Activated CD4-positive, alpha-beta memory T cell treated with anti-CD3 and anti-CD28 coated beads, Interleukin-2, amount 10 ng/mL, durations not matched to agents 7 days and 5 days (primary cell): ENCODE data around the gene GTF2IRD1. TPM values are rescaled to one million over a fixed set of nuclear protein-coding genes. Genes with fewer than 3 reads are reported as not detected.
"Not testable (repeated sequence)": the region's sequence is repeated elsewhere in the genome, so short reads cannot be mapped to it uniquely, and the experiment has no call there.

Source experiments
- CTCF ChIA-PET: fragments of 350-600 bp; sonication (Branson Sonifier 250); formaldehyde crosslinking; loops from one replicate; lab custom pipeline; 2021; ENCODE audit warnings: antibody characterized with exemption, inconsistent platforms; lab: Charles Lee
- POLR2A ChIA-PET: fragments of 350-600 bp; sonication (Branson Sonifier 250); formaldehyde crosslinking; loops from one replicate; lab custom pipeline; 2021; ENCODE audit warnings: antibody characterized with exemption; lab: Charles Lee
- DNase-seq: peaks from one replicate; pipeline ENCODE4 v3.0.0-alpha.2; 2020
- H3K27ac Mint-ChIP-seq: one replicate; pipeline ENCODE4 v1.8.0; 2021; ENCODE audit warnings: mild to moderate bottlenecking, mixed read lengths
- H3K27me3 Mint-ChIP-seq: one replicate; pipeline ENCODE4 v1.8.0; 2021; ENCODE audit warnings: mixed read lengths
- H3K36me3 Mint-ChIP-seq: one replicate; pipeline ENCODE4 v1.8.0; 2021; ENCODE audit warnings: low read depth, mixed read lengths
- H3K4me1 Mint-ChIP-seq: one replicate; pipeline ENCODE4 v1.8.0; 2021; ENCODE audit warnings: mixed read lengths
- H3K4me3 Mint-ChIP-seq: one replicate; pipeline ENCODE4 v1.8.0; 2021; ENCODE audit warnings: mild to moderate bottlenecking, mixed read lengths
- H3K9me3 Mint-ChIP-seq: one replicate; pipeline ENCODE4 v1.8.0; 2021; ENCODE audit warnings: mixed read lengths
- total RNA-seq, 2 experiments: library from RNA; stranded (reverse); gene quantifications; one replicate each; pipeline ENCODE4 v1.2.3, GENCODE V29; 2021

The GTF2IRD1 gene
- total RNA-seq, 2 experiments from 2014 or later = 4.0 to 4.6 TPM

GRCh38 chr7:74554178-74554577 lies 100.5 kb downstream of the GTF2IRD1 start:
- POLR2A ChIA-PET = no interaction called here
- Mint-ChIP-seq H3K36me3 (no peaks in the 10 kb centered on the region), H3K4me3 (no peak overlapping the region), H3K27me3 (no peaks in the 10 kb centered on the region), H3K27ac (no peak overlapping the region), H3K9me3 (no peaks in the 10 kb centered on the region), H3K4me1 (no peaks in the 10 kb centered on the region)
- no peak for DNase-seq
- CTCF ChIA-PET = no interaction called here

DNA sequence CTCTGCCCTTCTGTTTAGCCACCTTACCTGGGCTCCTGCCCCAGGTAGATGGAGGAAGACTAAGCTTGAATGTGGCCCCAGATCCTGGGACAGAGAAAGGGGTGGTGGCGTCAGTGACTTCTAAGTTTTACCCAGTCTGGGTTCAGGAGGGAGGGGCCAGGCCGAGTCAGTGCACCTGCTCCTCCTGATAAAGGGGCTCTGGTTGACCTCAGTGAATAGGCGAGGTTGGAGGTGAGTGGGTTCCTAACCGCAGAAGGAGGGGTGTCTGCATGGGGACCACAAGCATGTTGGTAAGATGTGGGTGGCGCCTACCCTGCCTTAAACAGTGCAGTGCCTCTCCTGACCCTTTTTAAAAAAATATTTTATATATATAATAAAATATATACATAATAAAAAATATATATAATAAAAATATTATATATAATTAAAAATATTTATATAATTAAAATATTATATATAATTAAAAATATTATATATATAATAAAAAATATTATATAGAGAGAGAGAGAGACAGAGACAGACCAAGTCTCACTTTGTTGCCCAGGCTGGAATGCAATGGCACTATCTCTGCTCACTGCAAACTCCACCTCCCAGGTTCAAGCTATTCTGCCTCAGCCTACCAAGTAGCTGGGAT lies 106.5 kb downstream of the GTF2IRD1 start:
- ChIA-PET POLR2A (no interaction called here), CTCF (no interaction called here)
- no peaks in the 10 kb centered on the region for H3K4me1 Mint-ChIP-seq
- DNase-seq = no peak
- no peaks in the 10 kb centered on the region for H3K27me3 Mint-ChIP-seq
- no peaks in the 10 kb centered on the region for H3K9me3 Mint-ChIP-seq
- H3K27ac Mint-ChIP-seq = no peak overlapping the region
- H3K36me3 Mint-ChIP-seq = no peaks in the 10 kb centered on the region
- no peak overlapping the region for H3K4me3 Mint-ChIP-seq

GRCh38 chr7:74561898-74562613 lies 108.3 kb downstream of the GTF2IRD1 start:
- CTCF ChIA-PET = interaction anchor here (5.7 kb wide), 1 partner anchor 145 kb away, joined by 39 read pairs; no protein-coding TSS in a partner anchor

DNA sequence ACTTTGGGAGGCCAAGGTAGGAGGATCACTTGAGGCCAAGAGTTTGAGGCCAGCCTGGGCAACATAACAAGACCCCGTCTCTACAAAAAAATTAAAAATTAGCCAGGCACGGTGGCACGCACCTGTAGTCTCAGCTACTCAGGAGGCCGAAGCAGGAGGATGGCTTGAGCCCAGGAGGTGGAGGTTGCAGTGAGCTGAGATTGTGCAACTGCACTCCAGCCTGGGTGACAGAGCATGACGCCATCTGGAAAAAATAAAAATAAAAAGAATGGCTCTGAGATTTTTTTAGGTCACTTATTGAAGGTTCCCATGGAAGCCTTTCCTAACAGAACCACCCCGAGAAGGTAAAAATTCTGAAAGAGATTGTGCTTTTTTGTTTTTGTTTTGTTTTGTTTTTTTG lies 109.9 kb downstream of the GTF2IRD1 start:
- H3K27me3 Mint-ChIP-seq, H3K36me3 Mint-ChIP-seq: not testable (repeated sequence)

More at GRCh38 chr7:74561898-74562613, 108.3 kb downstream of the GTF2IRD1 start:
- no peaks in the 10 kb centered on the region for H3K9me3 Mint-ChIP-seq
- no peak overlapping the region for H3K4me3 Mint-ChIP-seq
- DNase-seq = no peak
- POLR2A ChIA-PET = no interaction called here
- no peaks in the 10 kb centered on the region for H3K27me3 Mint-ChIP-seq
- no peak overlapping the region for H3K27ac Mint-ChIP-seq
- no peaks in the 10 kb centered on the region for H3K36me3 Mint-ChIP-seq
- peaks cover 3% of the 10 kb centered on the region for H3K4me1 Mint-ChIP-seq

GRCh38 chr7:74567318-74567668 lies 113.6 kb downstream of the GTF2IRD1 start:
- Mint-ChIP-seq H3K9me3 (no peaks in the 10 kb centered on the region), H3K4me1 (peaks cover 25% of the 10 kb centered on the region), H3K4me3 (no peak overlapping the region), H3K36me3 (no peaks in the 10 kb centered on the region), H3K27ac (no peak overlapping the region), H3K27me3 (no peaks in the 10 kb centered on the region)
- no peak for DNase-seq
- CTCF ChIA-PET = interaction anchor here (1.4 to 5.7 kb wide), 4 partner anchors 117 to 165 kb away, joined by 4 to 39 read pairs (median 10); no protein-coding TSS in a partner anchor
- POLR2A ChIA-PET = no interaction called here

More for the DNA sequence above, 109.9 kb downstream of the GTF2IRD1 start:
- CTCF ChIA-PET = interaction anchor here (5.7 kb wide), 1 partner anchor 147 kb away, joined by 39 read pairs; no protein-coding TSS in a partner anchor
- H3K4me3 Mint-ChIP-seq, DNase-seq, H3K4me1 Mint-ChIP-seq, H3K27ac Mint-ChIP-seq, H3K9me3 Mint-ChIP-seq, POLR2A ChIA-PET: not testable (repeated sequence)

DNA sequence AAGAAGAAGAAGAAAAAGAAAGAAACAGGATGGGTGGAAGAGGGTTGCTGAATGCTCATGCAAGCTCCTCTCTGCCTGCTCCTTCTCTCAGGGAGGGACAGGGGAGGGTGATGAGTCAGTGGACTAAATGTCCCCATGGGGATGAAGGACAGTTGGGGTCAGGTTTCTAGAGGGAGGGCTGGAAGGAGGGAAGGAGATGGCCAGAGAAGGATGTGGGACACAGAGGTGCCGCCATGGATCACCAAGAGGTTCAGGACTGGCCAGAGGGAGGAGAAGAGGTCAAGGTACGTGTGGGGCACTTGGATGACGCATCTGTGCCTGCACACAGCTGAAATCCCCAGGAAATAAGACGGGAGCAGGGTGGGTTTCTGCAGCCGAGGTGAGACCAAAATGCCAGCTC lies 115.0 kb downstream of the GTF2IRD1 start:
- CTCF ChIA-PET = interaction anchor here (0.6 to 1.1 kb wide), 4 partner anchors 129 to 393 kb away, joined by 3 to 5 read pairs (median 3); no protein-coding TSS in a partner anchor
- no peaks in the 10 kb centered on the region for H3K36me3 Mint-ChIP-seq
- H3K27ac Mint-ChIP-seq = no peak overlapping the region
- POLR2A ChIA-PET = no interaction called here
- DNase-seq = no peak
- H3K4me1 Mint-ChIP-seq = peaks cover 33% of the 10 kb centered on the region
- H3K4me3 Mint-ChIP-seq = no peak overlapping the region
- no peaks in the 10 kb centered on the region for H3K27me3 Mint-ChIP-seq
- no peaks in the 10 kb centered on the region for H3K9me3 Mint-ChIP-seq

DNA sequence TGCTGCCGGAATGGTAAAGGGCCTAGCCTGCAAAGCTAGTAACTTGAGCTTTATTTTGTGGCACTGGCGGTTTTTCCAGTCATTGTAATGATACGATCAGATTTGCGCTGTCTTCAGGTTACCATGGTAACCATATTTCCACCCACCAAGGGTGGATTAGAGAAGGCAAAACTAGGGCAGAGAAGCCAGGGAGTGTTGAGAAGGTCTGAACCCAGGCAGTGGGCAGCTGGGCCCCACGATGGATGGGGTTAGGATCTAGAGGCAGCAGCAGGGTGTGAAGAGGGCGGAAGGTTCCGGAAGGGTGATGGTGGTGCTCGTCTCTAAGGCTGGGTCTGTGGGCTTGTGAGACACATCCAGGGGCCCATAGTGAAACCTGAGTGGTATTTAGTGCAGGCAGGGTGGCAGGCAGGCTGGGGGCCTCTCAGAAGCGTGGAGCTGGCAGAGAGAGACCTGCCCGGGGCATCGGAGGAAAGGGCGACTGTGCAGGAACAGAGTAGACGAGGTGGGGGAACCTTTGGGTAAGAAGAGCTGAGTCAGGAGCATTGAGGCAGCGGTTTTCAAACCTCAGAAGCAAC lies 115.9 kb downstream of the GTF2IRD1 start:
- Mint-ChIP-seq H3K4me3 (peak overlapping the region; percentile 45), H3K4me1 (peaks cover 33% of the 10 kb centered on the region), H3K27ac (peak overlapping the region; percentile 87), H3K36me3 (no peaks in the 10 kb centered on the region), H3K9me3 (no peaks in the 10 kb centered on the region), H3K27me3 (no peaks in the 10 kb centered on the region)
- peak; percentile 49 for DNase-seq
- ChIA-PET CTCF (interaction anchor here (0.6 to 2.4 kb wide), 4 partner anchors 119 to 1842 kb away, joined by 3 to 11 read pairs (median 3); no protein-coding TSS in a partner anchor), POLR2A (interaction anchor here (1.0 kb wide), 1 partner anchor 117 kb away, joined by 4 read pairs; no protein-coding TSS in a partner anchor)

DNA sequence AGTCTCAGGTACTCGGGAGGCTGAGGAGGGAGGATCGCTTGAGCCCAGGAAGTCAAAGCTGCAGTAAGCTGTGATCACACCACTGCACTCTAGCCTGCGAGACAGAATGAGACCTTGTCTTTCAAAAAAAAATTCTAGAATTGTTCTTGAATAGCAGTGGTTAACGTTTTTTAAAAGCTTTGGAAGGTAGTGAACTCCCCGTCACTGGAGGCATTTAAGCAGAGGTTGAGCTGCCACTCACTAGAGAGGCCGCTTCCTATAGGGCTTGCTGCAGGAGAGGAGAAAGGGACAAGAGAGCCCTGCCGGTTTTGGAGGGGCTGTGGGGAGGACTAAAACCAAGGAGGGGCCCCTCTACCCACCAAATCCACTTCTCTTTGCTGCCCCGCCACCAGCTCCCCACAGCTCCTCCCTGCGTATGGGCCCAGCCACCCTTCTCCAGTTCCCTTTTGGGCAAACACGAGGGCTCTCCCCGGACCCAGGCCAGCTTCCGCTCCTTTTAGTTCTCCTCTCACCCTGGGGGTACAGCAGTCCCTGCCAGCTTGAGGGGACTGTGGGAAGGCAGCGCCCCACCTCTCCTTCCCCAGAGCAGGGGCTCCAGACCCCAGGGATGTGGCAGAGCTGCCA lies 116.9 kb downstream of the GTF2IRD1 start:
- Mint-ChIP-seq H3K4me1 (peaks cover 40% of the 10 kb centered on the region), H3K27ac (peak overlapping the region; percentile 87), H3K9me3 (no peaks in the 10 kb centered on the region), H3K27me3 (peaks cover 2% of the 10 kb centered on the region), H3K36me3 (no peaks in the 10 kb centered on the region), H3K4me3 (no peak overlapping the region)
- DNase-seq = no peak
- POLR2A ChIA-PET = interaction anchor here (1.8 kb wide), 1 partner anchor 79 kb away, joined by 5 read pairs; no protein-coding TSS in a partner anchor
- CTCF ChIA-PET = interaction anchor here (2.4 kb wide), 1 partner anchor 120 kb away, joined by 11 read pairs; no protein-coding TSS in a partner anchor

DNA sequence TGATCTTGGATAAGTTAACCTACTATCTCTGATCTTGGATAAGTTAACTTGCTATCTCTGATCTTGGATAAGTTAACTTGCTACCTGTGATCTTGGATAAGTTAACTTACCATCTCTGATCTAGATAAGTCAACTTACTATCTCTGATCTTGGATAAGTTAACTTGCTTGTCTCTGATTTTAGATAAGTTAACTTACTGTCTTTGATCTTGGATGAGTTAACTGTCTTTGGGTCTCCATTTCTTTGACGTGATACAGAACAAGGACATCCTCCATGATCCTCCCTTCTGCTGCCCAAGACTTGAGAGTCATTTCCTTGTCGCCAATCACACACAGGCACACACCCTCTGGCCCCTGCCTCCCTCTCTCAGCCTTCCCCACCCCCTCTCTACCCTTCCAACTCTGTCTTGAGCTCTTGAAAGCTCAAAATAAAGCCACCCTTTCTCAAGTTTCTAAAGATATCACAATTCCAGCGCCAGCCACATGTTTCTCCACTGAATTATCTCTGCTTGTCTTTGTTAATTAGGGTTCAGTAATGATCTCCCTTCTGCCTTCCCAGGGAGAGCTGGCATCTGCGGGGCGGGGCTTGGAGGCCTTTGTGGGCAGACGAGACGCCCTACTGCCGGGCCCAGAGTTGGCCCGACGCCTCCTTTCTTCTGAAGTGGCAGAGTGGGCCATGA lies 118.7 kb downstream of the GTF2IRD1 start:
- POLR2A ChIA-PET = no interaction called here
- Mint-ChIP-seq H3K9me3 (no peaks in the 10 kb centered on the region), H3K27me3 (peaks cover 2% of the 10 kb centered on the region), H3K4me3 (no peak overlapping the region), H3K4me1 (peaks cover 36% of the 10 kb centered on the region), H3K27ac (no peak overlapping the region), H3K36me3 (no peaks in the 10 kb centered on the region)
- no peak for DNase-seq
- CTCF ChIA-PET = no interaction called here

- H3K36me3 Mint-ChIP-seq = no peaks in the 10 kb centered on the region
- no peak for DNase-seq
- H3K4me3 Mint-ChIP-seq = no peak overlapping the region
- H3K4me1 Mint-ChIP-seq = peaks cover 33% of the 10 kb centered on the region
- ChIA-PET POLR2A (no interaction called here), CTCF (no interaction called here)
- H3K9me3 Mint-ChIP-seq = no peaks in the 10 kb centered on the region
- no peak overlapping the region for H3K27ac Mint-ChIP-seq
- H3K27me3 Mint-ChIP-seq = peaks cover 2% of the 10 kb centered on the region
Measured at GRCh38 chr7:74573512-74573911, 119.8 kb downstream of the GTF2IRD1 start.

GRCh38 chr7:74575083-74575784 lies 121.5 kb downstream of the GTF2IRD1 start:
- POLR2A ChIA-PET = interaction anchor here (1.1 kb wide), 1 partner anchor 8 kb away, joined by 5 read pairs; no protein-coding TSS in a partner anchor
- Mint-ChIP-seq H3K4me1 (peaks cover 17% of the 10 kb centered on the region), H3K9me3 (no peaks in the 10 kb centered on the region), H3K27me3 (peaks cover 2% of the 10 kb centered on the region), H3K27ac (peak overlapping the region; percentile 27), H3K4me3 (no peak overlapping the region), H3K36me3 (no peaks in the 10 kb centered on the region)
- DNase-seq = peak; percentile 33
- CTCF ChIA-PET = interaction anchor here (0.5 kb wide), 1 partner anchor 45 kb away, joined by 4 read pairs; no protein-coding TSS in a partner anchor

GRCh38 chr7:74575811-74576210 lies 122.1 kb downstream of the GTF2IRD1 start:
- Mint-ChIP-seq H3K27ac (peak overlapping the region; percentile 27), H3K4me1 (peaks cover 16% of the 10 kb centered on the region), H3K36me3 (no peaks in the 10 kb centered on the region), H3K27me3 (peaks cover 2% of the 10 kb centered on the region), H3K9me3 (no peaks in the 10 kb centered on the region), H3K4me3 (no peak overlapping the region)
- ChIA-PET POLR2A (interaction anchor here (1.1 kb wide), 1 partner anchor 8 kb away, joined by 5 read pairs; no protein-coding TSS in a partner anchor), CTCF (no interaction called here)
- DNase-seq = no peak
